ENCODE data around the gene SCN3A. TPM values are rescaled to one million over a fixed set of nuclear protein-coding genes. Genes with fewer than 3 reads are reported as not detected.

Gene SCN3A
- total and polyA plus RNA-seq, 12 donors: 0.35 to 2.6 (median 0.82) TPM

DNA sequence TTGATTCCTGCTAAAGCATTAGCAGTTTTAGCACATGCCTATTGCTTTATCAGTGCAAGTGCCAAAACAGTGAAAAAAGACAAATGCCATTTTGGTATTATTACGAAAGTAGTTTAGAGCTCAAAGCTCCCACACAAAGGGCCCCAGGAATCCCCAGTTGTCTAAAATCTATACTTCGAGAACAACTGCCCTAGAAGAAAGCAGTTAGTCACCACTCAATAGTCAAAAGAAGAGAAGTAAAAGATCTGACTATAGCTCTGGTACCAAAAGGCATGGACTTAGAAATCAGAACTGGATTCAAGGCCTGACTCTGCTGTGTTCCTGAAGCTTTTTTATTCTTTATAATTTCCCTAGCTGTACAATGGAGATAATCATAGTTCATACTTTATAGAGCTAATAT, 21.8 kb downstream of the SCN3A start:
- no peak for TF ChIP-seq CTCF (IDR thresholded peaks at IDR 0.05)
- no peak for ATAC-seq
- intact Hi-C loops (cut with DNase I): no loop called here

DNA sequence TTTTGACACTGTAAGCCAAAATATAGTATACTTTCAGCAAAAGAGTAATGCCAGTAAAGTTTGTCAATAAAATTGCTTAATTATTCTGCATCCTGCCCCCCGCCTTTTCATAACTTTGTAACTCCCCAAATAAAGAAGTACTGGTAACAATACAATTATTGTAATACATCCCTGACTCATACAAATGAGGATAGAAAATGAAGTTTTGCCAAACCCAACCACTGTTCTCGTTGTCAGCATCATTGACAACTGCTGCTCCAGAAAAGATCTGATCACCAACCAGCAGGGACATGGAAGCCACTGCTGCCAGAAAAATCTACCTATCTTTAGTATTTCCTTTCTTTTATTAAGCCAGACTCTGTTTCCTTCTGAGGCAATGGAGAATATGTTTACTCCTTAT, 27.1 kb downstream of the SCN3A start:
- DNase-seq (no peak), ATAC-seq (no peak)
- Histone ChIP-seq H3K27me3 (no peaks in the 10 kb centered on the region), H3K4me3 (no peak overlapping the region), H3K4me1 (no peaks in the 10 kb centered on the region), H3K27ac (no peak overlapping the region), H3K9me3 (no peaks in the 10 kb centered on the region), H3K36me3 (no peaks in the 10 kb centered on the region)
- WGBS, 2 donors: 73 to 83% methylated on average over 2 of the region's 2 CpGs
- intact Hi-C loops (cut with DNase I): no loop called here
- TF ChIP-seq CTCF (IDR thresholded peaks at IDR 0.05): no peak

More for the DNA sequence above, 21.8 kb downstream of the SCN3A start:
- Histone ChIP-seq H3K36me3 (no peaks in the 10 kb centered on the region), H3K4me1 (no peaks in the 10 kb centered on the region), H3K27me3 (no peaks in the 10 kb centered on the region), H3K27ac (no peak overlapping the region), H3K9me3 (no peaks in the 10 kb centered on the region), H3K4me3 (no peak overlapping the region)
- WGBS, 2 donors: 79 to 81% methylated on average over 2 of the region's 2 CpGs
- DNase-seq: no peak

DNA sequence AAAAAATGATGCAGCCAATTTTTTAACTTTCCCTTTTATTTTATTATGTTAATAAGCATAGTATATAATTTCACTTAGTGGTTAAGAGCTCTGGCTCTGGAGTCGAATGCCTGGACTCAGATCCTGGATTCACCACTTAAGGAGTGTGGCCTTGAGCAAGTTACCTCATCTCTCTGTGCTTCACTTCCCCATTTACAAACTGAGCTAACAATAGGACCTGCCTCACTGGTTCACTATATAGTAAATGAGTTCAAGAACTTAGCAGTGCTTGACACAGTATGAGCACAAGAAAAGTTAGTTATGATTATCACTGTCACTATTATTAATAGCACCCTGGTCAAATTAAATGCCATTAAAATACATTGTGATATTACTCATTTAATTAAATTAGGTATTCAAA, 30.6 kb downstream of the SCN3A start:
- no peak overlapping the region for H3K27ac ChIP-seq
- H3K27me3 ChIP-seq: no peaks in the 10 kb centered on the region
- DNase-seq: no peak
- no peak for ATAC-seq
- 76% methylated on average over 1 of the region's 1 CpG for WGBS, 2 donors
- H3K4me3 ChIP-seq: no peak overlapping the region
- TF ChIP-seq CTCF (IDR thresholded peaks at IDR 0.05): no peak
- intact Hi-C loops (cut with DNase I): no loop called here
- H3K4me1 ChIP-seq: no peaks in the 10 kb centered on the region
- no peaks in the 10 kb centered on the region for H3K9me3 ChIP-seq
- H3K36me3 ChIP-seq: no peaks in the 10 kb centered on the region

DNA sequence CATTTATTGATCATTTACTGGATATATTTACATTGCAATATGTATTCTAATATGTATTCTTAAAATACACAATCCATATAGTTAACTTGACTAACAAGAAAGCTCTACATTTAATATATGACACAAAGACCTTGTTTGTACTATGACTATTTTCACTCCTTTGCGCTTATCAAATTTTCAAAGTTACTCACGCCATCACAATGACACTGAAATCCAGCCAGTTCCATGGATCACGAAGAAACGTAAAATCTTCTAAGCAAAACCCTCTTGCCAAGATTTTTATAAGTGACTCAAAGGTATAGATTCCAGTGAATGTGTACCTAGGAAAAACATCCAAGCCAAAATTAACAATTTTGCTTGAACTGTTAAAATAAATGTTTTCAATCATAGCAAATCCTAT, 39.6 kb downstream of the SCN3A start:
- Histone ChIP-seq H3K27ac (no peak overlapping the region), H3K4me1 (no peaks in the 10 kb centered on the region), H3K9me3 (no peaks in the 10 kb centered on the region), H3K4me3 (no peak overlapping the region), H3K36me3 (no peaks in the 10 kb centered on the region), H3K27me3 (no peaks in the 10 kb centered on the region)
- no peak for TF ChIP-seq CTCF (IDR thresholded peaks at IDR 0.05)
- WGBS, 2 donors: 93% methylated on average over 4 of the region's 4 CpGs
- no peak for DNase-seq
- ATAC-seq: no peak
- intact Hi-C loops (cut with DNase I): no loop called here

GRCh38 chr2:165163761-165164160, 40.1 kb downstream of the SCN3A start:
- H3K36me3 ChIP-seq: no peaks in the 10 kb centered on the region
- no peak overlapping the region for H3K27ac ChIP-seq
- ATAC-seq (no peak), DNase-seq (no peak)
- H3K4me3 ChIP-seq: no peak overlapping the region
- no peak for TF ChIP-seq CTCF (IDR thresholded peaks at IDR 0.05)
- no peaks in the 10 kb centered on the region for H3K9me3 ChIP-seq
- no peaks in the 10 kb centered on the region for H3K27me3 ChIP-seq
- H3K4me1 ChIP-seq: no peaks in the 10 kb centered on the region
- WGBS, 2 donors: 83 to 91% methylated on average over 2 of the region's 2 CpGs
- intact Hi-C loops (cut with DNase I): no loop called here

All from heart right ventricle (tissue), 16 donors.